ENCODE data around the gene CTCF. TPM values are rescaled to one million over a fixed set of nuclear protein-coding genes. Genes with fewer than 3 reads are reported as not detected.

CTCF gene
- total and polyA plus RNA-seq, 10 donors = 24.4 to 67.7 (median 48.6) TPM

DNA sequence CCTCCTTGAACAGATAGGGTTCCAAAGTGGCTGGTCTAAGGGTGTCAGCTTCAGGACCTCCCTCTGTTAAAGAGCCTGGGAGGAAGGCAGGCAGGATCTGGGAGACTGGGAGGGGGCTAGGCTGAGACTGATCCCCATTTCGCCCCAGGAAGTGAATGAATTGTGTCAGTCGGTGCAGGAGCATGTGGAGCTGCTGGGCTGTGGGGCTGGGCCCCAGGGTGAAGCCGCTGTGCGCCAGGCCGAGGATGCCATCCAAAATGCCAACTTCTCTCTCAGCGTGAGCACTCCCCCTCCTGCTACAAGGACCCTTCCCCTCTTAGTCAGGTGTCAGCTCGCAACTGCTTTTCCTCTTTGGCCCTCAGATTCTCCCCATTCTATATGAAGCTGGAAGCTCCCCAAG, 88.7 kb downstream of the CTCF start:
- 84 to 95% (median 89%) methylated on average over 4 to 7 of the region's 7 CpGs for WGBS, 5 donors
- Histone ChIP-seq H3K27me3 (replicated peaks in 1 of 7) (peaks cover 0 to 87% (median 15%) of the 10 kb centered on the region in 7 donors), H3K27ac (no peak overlapping the region), H3K36me3 (peaks cover 0 to 96% (median 50%) of the 10 kb centered on the region in 6 donors), H3K9me3 (no peaks in the 10 kb centered on the region), H3K4me1 (peaks cover 0 to 49% (median 7%) of the 10 kb centered on the region in 6 donors), H3K4me3 (no peak overlapping the region)
- no peak for DNase-seq
- no peak for TF ChIP-seq CTCF (IDR thresholded peaks at IDR 0.05 in 8 of 11, conservative IDR thresholded peaks at IDR 0.05 in 3 of 11)
- no peak for TF ChIP-seq POLR2AphosphoS5 (IDR thresholded peaks at IDR 0.05)
- TF ChIP-seq POLR2A (IDR thresholded peaks at IDR 0.05) = no peak
- intact Hi-C loops (cut with DNase I; ENCODE audit: low total_unique reads) = no loop called here

GRCh38 chr16:67651847-67652246, 89.5 kb downstream of the CTCF start:
- TF ChIP-seq CTCF (IDR thresholded peaks at IDR 0.05 in 8 of 11, conservative IDR thresholded peaks at IDR 0.05 in 3 of 11) = no peak
- no peak for TF ChIP-seq POLR2A (IDR thresholded peaks at IDR 0.05)
- no peak for TF ChIP-seq POLR2AphosphoS5 (IDR thresholded peaks at IDR 0.05)
- Histone ChIP-seq H3K27ac (no peak overlapping the region), H3K36me3 (peaks cover 0 to 96% (median 53%) of the 10 kb centered on the region in 6 donors), H3K4me1 (peaks cover 0 to 40% (median 2%) of the 10 kb centered on the region in 6 donors), H3K9me3 (no peaks in the 10 kb centered on the region), H3K4me3 (no peak overlapping the region), H3K27me3 (replicated peaks in 1 of 7) (peaks cover 0 to 82% (median 11%) of the 10 kb centered on the region in 7 donors)
- DNase-seq = no peak
- intact Hi-C loops (cut with DNase I; ENCODE audit: low total_unique reads) = no loop called here
- 85 to 96% (median 91%) methylated on average over 4 of the region's 4 CpGs for whole genome bisulfite sequencing, 5 donors

DNA sequence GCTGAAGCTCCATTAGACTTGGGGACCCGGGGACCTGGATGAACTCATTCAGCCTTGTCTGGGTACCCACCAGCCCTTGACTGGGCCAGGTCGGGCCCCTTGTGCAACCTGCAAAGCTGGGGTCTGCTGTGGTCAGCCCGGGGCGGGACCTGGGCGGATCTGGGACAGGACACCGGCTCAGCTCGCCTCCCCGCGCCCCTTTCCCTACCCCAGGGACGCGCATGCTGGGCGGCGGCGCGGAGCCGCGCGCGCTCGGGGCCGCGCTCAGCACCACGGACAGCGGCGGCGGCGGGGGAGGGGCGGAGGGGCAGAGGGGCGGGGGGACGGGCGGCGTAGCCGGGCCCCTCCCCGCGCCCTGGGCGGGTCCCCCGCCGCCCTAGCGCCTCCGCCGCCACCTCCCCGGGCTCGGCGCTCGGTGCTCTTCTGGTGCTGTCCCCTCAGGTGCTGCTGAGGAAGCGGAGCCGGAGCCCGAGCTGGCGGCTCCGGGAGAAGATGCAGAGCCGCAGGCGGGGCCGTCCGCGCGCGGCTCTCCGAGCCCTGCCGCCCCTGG, 90.3 kb downstream of the CTCF start:
- peak overlapping the region in 4 of 8 donors; percentile 19 to 46 (median 26) for H3K4me3 ChIP-seq
- peaks cover 0 to 96% (median 54%) of the 10 kb centered on the region in 6 donors for H3K36me3 ChIP-seq
- intact Hi-C loops (cut with DNase I; ENCODE audit: low total_unique reads) = no loop called here
- H3K27ac ChIP-seq = no peak overlapping the region
- H3K27me3 ChIP-seq (replicated peaks in 1 of 7) = peaks cover 0 to 74% (median 11%) of the 10 kb centered on the region in 7 donors
- no peaks in the 10 kb centered on the region for H3K9me3 ChIP-seq
- WGBS, 5 donors = 36 to 72% (median 61%) methylated on average over 25 to 59 of the region's 59 CpGs
- peaks cover 0 to 38% (median 2%) of the 10 kb centered on the region in 6 donors for H3K4me1 ChIP-seq
- no peak for TF ChIP-seq POLR2A (IDR thresholded peaks at IDR 0.05)
- no peak for TF ChIP-seq POLR2AphosphoS5 (IDR thresholded peaks at IDR 0.05)
- no peak for TF ChIP-seq CTCF (IDR thresholded peaks at IDR 0.05 in 8 of 11, conservative IDR thresholded peaks at IDR 0.05 in 3 of 11)
- DNase-seq = no peak

DNA sequence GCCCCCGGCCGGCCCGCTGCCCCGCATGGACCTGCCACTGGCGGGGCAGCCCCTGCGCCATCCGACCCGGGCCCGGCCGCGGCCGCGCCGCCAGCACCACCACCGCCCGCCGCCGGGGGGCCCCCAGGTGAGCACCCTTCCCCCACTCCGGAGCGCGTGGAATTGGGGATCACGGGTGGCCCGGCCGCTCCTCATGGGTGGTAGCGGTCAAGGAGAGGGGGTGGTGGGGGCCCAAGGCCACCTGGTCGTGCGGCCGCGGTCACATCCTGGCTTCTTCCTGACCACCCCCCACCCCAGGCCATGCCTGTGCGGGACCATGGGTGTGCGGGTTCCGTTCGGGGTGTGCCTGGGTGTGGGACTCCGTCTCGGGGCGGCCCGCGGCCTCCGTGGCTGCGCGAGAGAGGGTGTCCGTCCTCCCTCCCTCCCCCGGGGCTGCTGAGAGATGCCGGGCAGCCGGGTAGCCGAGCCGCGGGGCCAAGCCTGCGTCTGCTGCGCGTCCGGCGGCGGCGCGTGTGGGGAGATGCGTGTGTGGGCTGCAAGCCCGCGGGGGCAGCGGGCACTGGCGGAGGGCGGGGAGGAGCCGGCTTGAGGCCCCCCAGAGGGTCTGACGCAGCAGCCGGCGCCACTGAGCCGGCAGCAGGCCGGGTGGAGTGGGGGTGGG, 90.9 kb downstream of the CTCF start:
- TF ChIP-seq POLR2A (IDR thresholded peaks at IDR 0.05) (no peak), POLR2AphosphoS5 (IDR thresholded peaks at IDR 0.05) (peak in 1 of 3 donors; percentile 40), CTCF (IDR thresholded peaks at IDR 0.05 in 8 of 11, conservative IDR thresholded peaks at IDR 0.05 in 3 of 11) (no peak)
- Histone ChIP-seq H3K4me3 (peak overlapping the region in 5 of 8 donors; percentile 13 to 46 (median 19)), H3K27me3 (replicated peaks in 1 of 7) (peaks cover 0 to 68% (median 11%) of the 10 kb centered on the region in 7 donors), H3K27ac (no peak overlapping the region), H3K36me3 (peaks cover 0 to 96% (median 58%) of the 10 kb centered on the region in 6 donors), H3K9me3 (no peaks in the 10 kb centered on the region), H3K4me1 (peaks cover 0 to 38% (median 4%) of the 10 kb centered on the region in 6 donors)
- DNase-seq = no peak
- WGBS, 5 donors = 50 to 74% (median 61%) methylated on average over 49 to 68 of the region's 68 CpGs
- intact Hi-C loops (cut with DNase I; ENCODE audit: low total_unique reads) = no loop called here

All from spleen (tissue), 11 donors.